Right cardiac atrium (tissue), 5 donors: ENCODE measurements around the gene AGBL4. TPM values are rescaled to one million over a fixed set of nuclear protein-coding genes. Genes with fewer than 3 reads are reported as not detected.

Experiments used
- ATAC-seq, 2 donors: fragments of 200-7000 bp; cut with Tn5 transposase; one replicate each; pipeline versions ENCODE4 v1.8.0 to v1.9.1; 2020; ENCODE audit warnings: moderate library complexity in 2 of 2, mild to moderate bottlenecking in 1 of 2
- DNase-seq, 3 donors: peaks; one replicate each; pipeline ENCODE4 v3.0.0-alpha.2; 2020
- H3K27ac ChIP-seq: one replicate; pipeline ENCODE4 v1.5.1; 2013; ENCODE audit warnings: mild to moderate bottlenecking, low read length, control low read depth, moderate library complexity
- H3K27me3 ChIP-seq: one replicate; pipeline ENCODE4 v1.6.1; 2013; ENCODE audit not compliant: control insufficient read depth, insufficient read depth
- H3K4me1 ChIP-seq: one replicate; pipeline ENCODE4 v1.6.1; 2013; ENCODE audit warnings: low read length; ENCODE audit not compliant: control insufficient read depth, insufficient read depth
- H3K4me3 ChIP-seq: one replicate; pipeline ENCODE4 v1.5.1; 2013; ENCODE audit warnings: low read length, control low read depth
- H3K9me3 ChIP-seq: one replicate; pipeline ENCODE4 v1.6.1; 2013; ENCODE audit warnings: low read length; ENCODE audit not compliant: control insufficient read depth
- WGBS: extraction: QIAGEN DNeasy Blood & Tissue Kit; methylation state at CpG from one replicate; pipeline ENCODE4 v1.1.7; 2013; 5-methylcytosine and 5-hydroxymethylcytosine counted together
- intact Hi-C, 4 donors: fragments of 100-400 bp; cut with DNase I; formaldehyde crosslinking; loops; one replicate each; pipeline versions ENCODE4 v1.11.0 to v1.14.0; 2022 to 2023
- polyA plus RNA-seq: library from polyadenylated mRNA; stranded (reverse); fragments of 200-250 nt; gene quantifications from one replicate; pipeline ENCODE4 v1.2.3, GENCODE V29; 2013
- total RNA-seq, 4 donors: library from RNA; stranded (reverse); fragmentation: NEBNext Ultra II Directional; extraction: Animal tissue kit (Norgen Biotek cat#: 25700); gene quantifications; one replicate each; pipeline ENCODE4 v1.2.1, GENCODE V29; 2021
- donor health status: healthy with polysubstance abuse.
- donor health status: DM: no; HTN: yes; CAD: no.
- donor health status: DM: no; HTN: no; CAD: no.
- donor health status: DM: no; HTN: yes; CAD: no; lungs with severe emphysema.
- donor health status: DM: yes; HTN: yes; CAD: no.

Gene AGBL4
- total and polyA plus RNA-seq, 5 donors = 1.1 to 4.3 (median 4.0) TPM

DNA sequence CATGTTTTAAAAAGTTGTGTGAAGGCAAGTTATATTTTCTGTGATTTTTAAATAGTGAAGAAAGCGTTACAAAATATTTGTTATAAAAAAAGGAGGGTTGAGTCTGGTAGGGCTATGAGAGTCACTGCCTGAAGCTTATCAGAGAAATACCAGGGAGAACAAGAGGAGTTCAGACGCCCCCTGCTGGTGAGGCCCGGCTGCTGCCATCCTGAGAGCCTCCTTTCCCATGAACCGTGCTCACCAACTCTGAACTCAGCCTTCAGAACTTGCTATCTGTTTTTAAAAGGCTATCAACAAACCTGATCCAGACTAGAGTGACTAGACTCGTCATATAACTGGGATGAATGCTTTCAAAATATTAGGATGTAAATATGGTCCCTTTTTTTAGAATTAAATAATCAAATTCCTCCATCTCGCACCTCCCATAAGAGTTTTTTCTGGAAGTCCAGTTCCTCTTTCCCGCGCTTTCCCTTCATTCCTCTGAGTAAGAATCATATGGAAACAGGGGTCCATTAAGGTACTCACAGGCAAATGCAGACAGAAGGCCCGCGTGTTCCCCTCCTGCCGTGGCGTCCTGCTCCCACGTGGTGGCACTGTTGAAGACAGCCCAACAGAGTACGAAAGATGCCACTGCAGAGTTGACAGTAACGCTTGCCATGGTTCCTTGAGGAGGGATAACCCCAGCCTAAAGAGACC is 1525.5 kb downstream of the AGBL4 start:
- H3K27me3 ChIP-seq = no peaks in the 10 kb centered on the region
- no peak overlapping the region for H3K4me3 ChIP-seq
- peaks cover 4% of the 10 kb centered on the region for H3K4me1 ChIP-seq
- DNase-seq = peak; percentile 81 to 94 (median 90)
- no peak overlapping the region for H3K27ac ChIP-seq
- intact Hi-C loops = loop anchor here in 1 of 4 donors (10.0 kb wide), 1 partner anchor 123 kb away; no protein-coding TSS in a partner anchor
- peak; percentile 92 for ATAC-seq
- no peaks in the 10 kb centered on the region for H3K9me3 ChIP-seq
- WGBS = 19% methylated on average over 15 of the region's 15 CpGs

DNA sequence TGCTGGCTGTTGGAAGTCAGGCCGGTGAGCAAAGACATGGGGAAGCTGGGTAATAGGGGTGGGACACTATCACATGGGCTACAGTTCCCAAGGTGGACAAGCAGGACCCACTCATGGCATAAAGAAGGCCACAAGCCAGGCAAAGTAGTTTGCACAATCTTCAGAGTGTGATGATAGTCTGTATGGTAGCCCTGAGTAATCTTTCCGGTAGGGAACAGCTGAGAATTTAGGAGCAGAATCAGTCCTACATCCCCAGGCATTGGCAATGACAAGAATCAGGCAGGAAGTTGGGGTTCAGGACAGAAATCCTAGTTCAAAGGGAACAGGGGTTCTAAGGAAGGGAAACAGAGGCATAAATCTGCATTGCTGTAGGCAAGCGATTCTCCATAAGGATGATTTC is 1527.8 kb downstream of the AGBL4 start:
- H3K27ac ChIP-seq = no peak overlapping the region
- no peak overlapping the region for H3K4me3 ChIP-seq
- H3K9me3 ChIP-seq = no peaks in the 10 kb centered on the region
- peaks cover 7% of the 10 kb centered on the region for H3K4me1 ChIP-seq
- H3K27me3 ChIP-seq = no peaks in the 10 kb centered on the region
- DNase-seq (no peak), ATAC-seq (no peak)
- WGBS = 97% methylated on average over 3 of the region's 3 CpGs
- intact Hi-C loops = loop anchor here in 1 of 4 donors (10.0 kb wide), 1 partner anchor 121 kb away; no protein-coding TSS in a partner anchor

DNA sequence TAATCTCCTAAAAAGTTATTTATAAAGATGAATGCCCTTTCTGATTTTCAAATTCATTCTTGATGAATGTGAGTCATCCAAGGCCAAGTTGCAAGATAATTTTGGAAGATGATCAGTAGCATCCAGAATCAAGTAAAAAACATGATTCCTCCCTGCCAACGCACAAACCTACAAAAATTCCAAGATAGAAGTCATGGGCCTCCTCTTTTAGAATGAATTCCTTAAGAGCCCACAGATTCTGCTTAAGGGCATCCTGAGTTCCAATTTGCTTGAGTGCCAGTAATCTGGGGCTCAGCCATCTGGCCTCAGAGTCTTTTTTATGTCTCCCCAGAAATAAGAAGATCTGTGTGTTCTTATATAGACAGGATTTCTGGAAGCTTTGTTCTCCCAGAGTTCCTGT is 1528.6 kb downstream of the AGBL4 start:
- ATAC-seq (no peak), DNase-seq (no peak)
- peaks cover 7% of the 10 kb centered on the region for H3K4me1 ChIP-seq
- H3K9me3 ChIP-seq = no peaks in the 10 kb centered on the region
- intact Hi-C loops = loop anchor here in 1 of 4 donors (10.0 kb wide), 1 partner anchor 120 kb away; no protein-coding TSS in a partner anchor
- no peaks in the 10 kb centered on the region for H3K27me3 ChIP-seq
- no peak overlapping the region for H3K4me3 ChIP-seq
- no peak overlapping the region for H3K27ac ChIP-seq
- 86% methylated on average over 1 of the region's 1 CpG for WGBS

DNA sequence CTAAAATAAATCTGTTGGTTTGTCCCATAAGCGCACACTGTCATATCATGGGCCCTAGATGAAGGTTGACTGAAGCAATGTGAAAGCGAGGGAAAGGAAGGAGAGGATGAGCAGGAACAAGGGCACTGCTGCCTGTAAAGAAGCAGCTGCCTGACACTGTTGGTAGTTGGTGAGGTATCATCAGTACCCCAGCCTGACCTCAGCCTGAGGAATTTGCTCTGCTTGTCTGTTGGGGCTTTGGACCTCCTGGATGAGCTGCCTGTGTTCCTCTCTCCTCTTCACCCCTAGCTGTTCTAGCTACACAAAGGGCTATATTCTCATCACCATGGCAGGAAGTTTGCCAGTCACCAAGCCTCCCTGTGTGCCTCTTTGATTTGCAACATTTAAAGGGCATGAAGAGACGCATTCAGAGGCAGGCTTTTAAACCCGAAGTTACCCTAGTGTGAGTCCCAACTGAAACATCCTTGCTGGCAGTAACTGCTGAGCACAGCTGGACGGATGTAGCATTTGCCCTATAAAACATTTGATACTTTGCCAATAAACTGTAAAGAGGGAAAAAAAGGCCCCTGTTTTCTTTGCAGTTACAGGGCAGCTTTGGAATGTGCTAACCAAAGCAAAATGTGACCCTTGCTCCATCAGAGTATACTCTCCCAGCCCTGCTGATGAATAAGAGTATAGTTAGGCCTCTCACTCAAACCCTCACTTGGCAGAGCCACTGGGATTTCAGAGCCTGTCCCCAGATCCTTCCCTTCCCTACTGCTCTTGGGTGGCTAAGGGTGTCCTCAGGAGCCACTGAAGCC is 1529.6 kb downstream of the AGBL4 start:
- intact Hi-C loops = loop anchor here in 1 of 4 donors (10.0 kb wide), 1 partner anchor 119 kb away; no protein-coding TSS in a partner anchor
- H3K27ac ChIP-seq = peak overlapping the region; percentile 28

DNA sequence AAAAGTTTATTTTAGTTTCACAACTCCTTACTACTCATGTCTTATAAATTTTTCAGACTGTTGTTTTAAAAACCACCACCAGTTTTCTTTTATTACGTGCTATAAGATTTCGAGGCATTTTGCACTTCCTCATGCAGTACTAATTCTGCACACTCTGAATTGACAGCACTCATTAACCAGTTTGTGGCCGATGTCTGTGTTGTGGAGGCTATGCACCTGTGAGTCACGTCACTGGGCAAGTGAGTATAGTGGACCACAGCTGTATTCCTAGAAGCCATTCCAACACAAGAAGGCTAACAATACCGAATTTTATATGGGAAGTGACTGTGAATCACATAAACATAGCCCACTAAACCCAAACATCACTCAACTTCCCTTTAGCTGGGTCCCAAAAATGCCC is 1530.7 kb downstream of the AGBL4 start:
- intact Hi-C loops = loop anchor here in 1 of 4 donors (10.0 kb wide), 1 partner anchor 118 kb away; no protein-coding TSS in a partner anchor
- ATAC-seq = no peak

More for the DNA sequence above, 1529.6 kb downstream of the AGBL4 start:
- H3K4me1 ChIP-seq = peaks cover 7% of the 10 kb centered on the region
- ATAC-seq = peak; percentile 69 to 76
- H3K9me3 ChIP-seq = no peaks in the 10 kb centered on the region
- WGBS = 62% methylated on average over 5 of the region's 5 CpGs
- peak in 1 of 3 donors; percentile 36 for DNase-seq
- no peak overlapping the region for H3K4me3 ChIP-seq
- H3K27me3 ChIP-seq = no peaks in the 10 kb centered on the region

DNA sequence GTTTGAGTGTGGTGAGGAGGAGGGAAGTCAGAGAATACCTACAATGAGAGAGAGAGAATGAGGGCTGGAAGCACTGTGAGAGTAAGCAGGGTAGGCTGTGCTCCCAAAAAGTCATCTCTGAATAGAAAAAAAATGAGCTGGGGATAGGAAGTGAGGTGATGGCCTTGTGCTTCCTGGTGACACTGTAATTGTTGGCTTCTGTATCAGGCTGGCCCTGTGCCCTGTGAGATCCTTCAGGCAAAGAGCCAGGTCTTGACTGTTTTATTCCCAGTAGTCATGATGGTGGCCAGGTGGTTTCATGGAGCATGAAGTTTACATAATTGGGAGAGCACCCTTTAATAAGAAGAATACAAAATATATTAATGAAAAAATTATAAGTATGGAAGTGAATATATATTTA is 1531.4 kb downstream of the AGBL4 start:
- DNase-seq = no peak

More for the DNA sequence above, 1530.7 kb downstream of the AGBL4 start:
- Histone ChIP-seq H3K27ac (no peak overlapping the region), H3K27me3 (no peaks in the 10 kb centered on the region), H3K4me3 (no peak overlapping the region), H3K9me3 (no peaks in the 10 kb centered on the region), H3K4me1 (peaks cover 7% of the 10 kb centered on the region)
- WGBS = 60% methylated on average over 5 of the region's 5 CpGs
- DNase-seq = no peak

DNA sequence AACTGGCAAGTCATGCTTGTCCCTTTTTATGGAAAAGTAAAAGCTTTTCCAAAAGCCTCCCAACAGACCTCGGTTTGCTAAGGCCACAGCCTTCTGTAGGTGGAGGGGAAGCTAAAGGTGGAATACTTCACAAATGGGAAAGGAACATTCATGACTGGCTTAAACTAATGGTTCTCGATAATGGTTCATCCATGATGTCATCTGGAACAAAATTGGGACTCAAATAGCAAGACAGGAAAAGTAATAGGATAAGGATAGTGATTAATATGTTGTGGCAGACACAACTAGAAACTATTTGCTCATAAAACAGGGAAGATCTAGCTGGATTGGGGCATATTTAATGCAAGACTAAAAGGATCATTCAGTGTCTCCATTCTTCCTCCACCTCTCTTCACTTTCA is 1535.0 kb downstream of the AGBL4 start:
- 56% methylated on average over 2 of the region's 2 CpGs for WGBS
- no peak for DNase-seq
- intact Hi-C loops = no loop called here

More for the DNA sequence above, 1531.4 kb downstream of the AGBL4 start:
- no peak overlapping the region for H3K4me3 ChIP-seq
- H3K27me3 ChIP-seq = no peaks in the 10 kb centered on the region
- no peak overlapping the region for H3K27ac ChIP-seq
- no peaks in the 10 kb centered on the region for H3K9me3 ChIP-seq
- intact Hi-C loops = loop anchor here in 1 of 4 donors (10.0 kb wide), 1 partner anchor 118 kb away; no protein-coding TSS in a partner anchor
- peak in 1 of 2 donors; percentile 22 for ATAC-seq
- H3K4me1 ChIP-seq = peaks cover 7% of the 10 kb centered on the region

More for the DNA sequence above, 1535.0 kb downstream of the AGBL4 start:
- Histone ChIP-seq H3K27ac (no peak overlapping the region), H3K9me3 (no peaks in the 10 kb centered on the region), H3K4me3 (no peak overlapping the region), H3K4me1 (peaks cover 3% of the 10 kb centered on the region), H3K27me3 (no peaks in the 10 kb centered on the region)
- no peak for ATAC-seq

Other genes with a start within 250 kb of the AGBL4 start
- gene ELAVL4, start 85.0 kb upstream of the AGBL4 start, total RNA-seq = under 1 TPM; 0.34 to 0.64 (median 0.46) TPM
- gene ELAVL4, start 85.0 kb upstream of the AGBL4 start, polyA plus RNA-seq = 0.36 TPM